HepG2 (cell line): Measurements from ENCODE around the gene TMEM63B. TPM values are rescaled to one million over a fixed set of nuclear protein-coding genes. Genes with fewer than 3 reads are reported as not detected.

Source experiments
- DPF2 ChIP-seq: sonication (generic); formaldehyde crosslinking; IDR thresholded peaks from 2 replicates; pipeline ENCODE4 v1.4.0; 2020; ENCODE audit warnings: mild to moderate bottlenecking, low read depth, missing genetic modification reagents, borderline replicate concordance
- MED1 ChIP-seq: sonication (generic); formaldehyde crosslinking; IDR thresholded peaks from 2 replicates; pipeline ENCODE4 v1.4.0; 2020; ENCODE audit warnings: missing genetic modification reagents
- MYC ChIP-seq: sonication (generic); formaldehyde crosslinking; IDR thresholded peaks from 2 replicates; pipeline ENCODE4 v1.9.0; 2021; ENCODE audit warnings: missing genetic modification reagents, borderline replicate concordance
- NPAS2 ChIP-seq: sonication (generic); formaldehyde crosslinking; IDR thresholded peaks from 2 replicates; pipeline ENCODE4 v1.8.0; 2022; ENCODE audit warnings: mild to moderate bottlenecking, missing genetic modification reagents, borderline replicate concordance
- POLR2AphosphoS2 ChIP-seq: IDR thresholded peaks from 2 replicates; pipeline ENCODE4 v1.6.1; 2011; ENCODE audit warnings: low read depth, low read length, improper control_type of control experiment
- RBAK ChIP-seq: sonication (generic); formaldehyde crosslinking; IDR thresholded peaks from 2 replicates; pipeline ENCODE4 v1.5.1; 2020; ENCODE audit warnings: mild to moderate bottlenecking, missing genetic modification reagents
- SIN3A ChIP-seq: IDR thresholded peaks from 2 replicates; pipeline ENCODE4 v1.6.1; 2011; ENCODE audit warnings: low read depth, mild to moderate bottlenecking, control low read depth, low read length, borderline replicate concordance
- SIX1 ChIP-seq: sonication (generic); formaldehyde crosslinking; IDR thresholded peaks from 2 replicates; pipeline ENCODE4 v1.4.0; 2020; ENCODE audit warnings: missing genetic modification reagents, borderline replicate concordance
- SMAD1 ChIP-seq: sonication (generic); formaldehyde crosslinking; IDR thresholded peaks from 2 replicates; pipeline ENCODE4 v1.4.0; 2020; ENCODE audit warnings: missing genetic modification reagents, low read depth, mild to moderate bottlenecking, borderline replicate concordance
- ZBTB42 ChIP-seq: sonication (generic); formaldehyde crosslinking; IDR thresholded peaks from 2 replicates; pipeline ENCODE4 v1.5.0; 2020; ENCODE audit warnings: mild to moderate bottlenecking, missing genetic modification reagents
- ZC3H13 ChIP-seq: sonication (generic); formaldehyde crosslinking; IDR thresholded peaks from 2 replicates; pipeline ENCODE4 v1.8.1; 2023; ENCODE audit warnings: mild to moderate bottlenecking, missing genetic modification reagents, moderate library complexity
- ZNF225 ChIP-seq: sonication (generic); formaldehyde crosslinking; IDR thresholded peaks from 2 replicates; pipeline ENCODE4 v1.4.0; 2020; ENCODE audit warnings: mild to moderate bottlenecking, missing genetic modification reagents
- ZNF263 ChIP-seq: sonication (generic); formaldehyde crosslinking; IDR thresholded peaks from 2 replicates; pipeline ENCODE4 v1.4.0; 2020; ENCODE audit warnings: missing genetic modification reagents
- ZNF44 ChIP-seq: sonication (generic); formaldehyde crosslinking; IDR thresholded peaks from 2 replicates; pipeline ENCODE4 v1.5.1; 2020; ENCODE audit warnings: mild to moderate bottlenecking, missing genetic modification reagents
- ZNF530 ChIP-seq: sonication (generic); formaldehyde crosslinking; IDR thresholded peaks from 2 replicates; pipeline ENCODE4 v1.5.0; 2020; ENCODE audit warnings: low read depth, mild to moderate bottlenecking, missing genetic modification reagents
- ZNF609 ChIP-seq: sonication (generic); formaldehyde crosslinking; IDR thresholded peaks from 2 replicates; pipeline ENCODE4 v1.4.0; 2020; ENCODE audit warnings: mild to moderate bottlenecking, missing genetic modification reagents, borderline replicate concordance
- ZNF672 ChIP-seq: sonication (generic); formaldehyde crosslinking; IDR thresholded peaks from 2 replicates; pipeline ENCODE4 v1.8.1; 2022; ENCODE audit warnings: missing genetic modification reagents
- ZSCAN25 ChIP-seq: sonication (generic); formaldehyde crosslinking; IDR thresholded peaks from 2 replicates; pipeline ENCODE4 v1.8.0; 2022; ENCODE audit warnings: mild to moderate bottlenecking, missing genetic modification reagents
- ZSCAN5A ChIP-seq: sonication (generic); formaldehyde crosslinking; IDR thresholded peaks from 2 replicates; pipeline ENCODE4 v1.8.0; 2022; ENCODE audit warnings: mild to moderate bottlenecking, missing genetic modification reagents, borderline replicate concordance
- polyA plus RNA-seq, 8 experiments: library from polyadenylated mRNA; depleted of rRNA in 3 of 8; stranded (reverse) in 7 of 8; unstranded in 1 of 8; fragments of >200 nt; fragmentation: Illumina TruSeq in 4 of 8; extraction: Trizol in 4 of 8; gene quantifications; 2 replicates each; pipeline versions ENCODE4 v1.2.1 to v1.2.3, GENCODE V29; 2011 to 2016; ENCODE audit warnings: low read depth in 4 of 8, missing spikeins in 1 of 8, mixed read lengths in 1 of 8; ENCODE audit not compliant: insufficient read depth in 1 of 8
- total RNA-seq, 5 experiments: library from RNA; depleted of rRNA; stranded (reverse); fragments of >200 nt; fragmentation: Illumina TruSeq; extraction: Trizol; gene quantifications; 2 replicates each; pipeline ENCODE4 v1.2.3, GENCODE V29; 2016; ENCODE audit warnings: low read depth in 1 of 5
- TF ChIP-seq, protein P1 (sequence below): sonication (generic); formaldehyde crosslinking; IDR thresholded peaks from 2 replicates; pipeline ENCODE4 v1.4.0; 2020; ENCODE audit warnings: missing genetic modification reagents, low read depth, mild to moderate bottlenecking, borderline replicate concordance
- TF ChIP-seq, protein P2 (sequence below): sonication (generic); formaldehyde crosslinking; IDR thresholded peaks from 2 replicates; pipeline ENCODE4 v1.4.0; 2020; ENCODE audit warnings: low read depth, mild to moderate bottlenecking, missing genetic modification reagents

TMEM63B gene
- total and polyA plus RNA-seq, 2 of the 13 experiments (the other 11 are each of a cell fraction or from before 2014, with no cell fraction given): 27.4 to 75.8 TPM

GRCh38 chr6:44078219-44078826, 49.0 kb upstream of the TMEM63B start (continued):
- TF ChIP-seq ZNF609 (CRISPR knock-in tag): no peak; the same call in 1 of the 2 replicates
- peak; percentile 59; the same call in 1 of the 2 replicates for TF ChIP-seq ZNF263 (CRISPR knock-in tag)
- TF ChIP-seq DPF2: peak; percentile 9; the same call in 1 of the 2 replicates
- no peak for TF ChIP-seq POLR2AphosphoS2
- 0 out of 2 replicates have a peak, but pooled peaks have one; percentile 51 for TF ChIP-seq ZC3H13 (CRISPR knock-in tag)
- no peak for TF ChIP-seq ZNF530 (CRISPR knock-in tag)
- TF ChIP-seq, protein P1, sequence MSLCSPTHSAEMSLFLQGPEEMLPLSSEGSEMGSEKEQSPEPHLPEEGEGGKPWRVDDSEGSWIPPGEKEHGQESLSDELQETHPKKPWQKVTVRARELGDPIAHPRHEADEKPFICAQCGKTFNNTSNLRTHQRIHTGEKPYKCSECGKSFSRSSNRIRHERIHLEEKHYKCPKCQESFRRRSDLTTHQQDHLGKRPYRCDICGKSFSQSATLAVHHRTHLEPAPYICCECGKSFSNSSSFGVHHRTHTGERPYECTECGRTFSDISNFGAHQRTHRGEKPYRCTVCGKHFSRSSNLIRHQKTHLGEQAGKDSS (CRISPR knock-in tag): 0 out of 2 replicates have a peak, but pooled peaks have one; percentile 29
- TF ChIP-seq ZBTB42 (CRISPR knock-in tag): 0 out of 2 replicates have a peak, but pooled peaks have one; percentile 26
- peak; percentile 29; the same call in 1 of the 2 replicates for TF ChIP-seq MYC (CRISPR knock-in tag)
- TF ChIP-seq SIN3A: 0 out of 2 replicates have a peak, but pooled peaks have one; percentile 42
- TF ChIP-seq, protein P2, sequence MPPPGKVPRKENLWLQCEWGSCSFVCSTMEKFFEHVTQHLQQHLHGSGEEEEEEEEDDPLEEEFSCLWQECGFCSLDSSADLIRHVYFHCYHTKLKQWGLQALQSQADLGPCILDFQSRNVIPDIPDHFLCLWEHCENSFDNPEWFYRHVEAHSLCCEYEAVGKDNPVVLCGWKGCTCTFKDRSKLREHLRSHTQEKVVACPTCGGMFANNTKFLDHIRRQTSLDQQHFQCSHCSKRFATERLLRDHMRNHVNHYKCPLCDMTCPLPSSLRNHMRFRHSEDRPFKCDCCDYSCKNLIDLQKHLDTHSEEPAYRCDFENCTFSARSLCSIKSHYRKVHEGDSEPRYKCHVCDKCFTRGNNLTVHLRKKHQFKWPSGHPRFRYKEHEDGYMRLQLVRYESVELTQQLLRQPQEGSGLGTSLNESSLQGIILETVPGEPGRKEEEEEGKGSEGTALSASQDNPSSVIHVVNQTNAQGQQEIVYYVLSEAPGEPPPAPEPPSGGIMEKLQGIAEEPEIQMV (CRISPR knock-in tag): 0 out of 2 replicates have a peak, but pooled peaks have one; percentile 12
- TF ChIP-seq RBAK: no peak
- TF ChIP-seq ZNF44: 0 out of 2 replicates have a peak, but pooled peaks have one; percentile 5
- no peak for TF ChIP-seq ZSCAN5A (CRISPR knock-in tag)
- TF ChIP-seq ZNF225 (CRISPR knock-in tag): no peak
- peak; percentile 87 for TF ChIP-seq MED1 (CRISPR knock-in tag)
- no peak for TF ChIP-seq ZNF672 (CRISPR knock-in tag)
- 0 out of 2 replicates have a peak, but pooled peaks have one; percentile 4 for TF ChIP-seq SMAD1 (CRISPR knock-in tag)
- TF ChIP-seq SIX1 (CRISPR knock-in tag): no peak
- no peak for TF ChIP-seq ZSCAN25 (CRISPR knock-in tag)
- TF ChIP-seq NPAS2 (CRISPR knock-in tag): no peak
